Right ventricle myocardium superior (tissue), 1 donor: Measurements from ENCODE around the gene NRN1. TPM values are rescaled to one million over a fixed set of nuclear protein-coding genes. Genes with fewer than 3 reads are reported as not detected.
A peak's percentile ranks its signal among the peaks of the same experiment; 100 is the strongest.
"Not testable (repeated sequence)": the region's sequence is repeated elsewhere in the genome, so short reads cannot be mapped to it uniquely, and the experiment has no call there.

Experiments
- ATAC-seq: fragments of 200-7000 bp; cut with Tn5 transposase; one replicate; pipeline ENCODE4 v1.9.1; 2020; ENCODE audit warnings: mild to moderate bottlenecking; ENCODE audit not compliant: poor library complexity
- DNase-seq: peaks from one replicate; pipeline ENCODE4 v3.0.0-alpha.2; 2020
- intact Hi-C: fragments of 100-400 bp; cut with DNase I; formaldehyde crosslinking; loops from one replicate; pipeline ENCODE4 v1.11.2; 2022
- total RNA-seq: library from RNA; stranded (reverse); fragmentation: NEBNext Ultra II Directional; extraction: Animal tissue kit (Norgen Biotek cat#: 25700); gene quantifications from one replicate; pipeline ENCODE4 v1.2.1, GENCODE V29; 2021
- donor health status: DM: no; HTN: yes; CAD: no; lungs with severe emphysema.

The NRN1 gene
- total RNA-seq, 1 donor from 2014 or later: 12.6 TPM

DNA sequence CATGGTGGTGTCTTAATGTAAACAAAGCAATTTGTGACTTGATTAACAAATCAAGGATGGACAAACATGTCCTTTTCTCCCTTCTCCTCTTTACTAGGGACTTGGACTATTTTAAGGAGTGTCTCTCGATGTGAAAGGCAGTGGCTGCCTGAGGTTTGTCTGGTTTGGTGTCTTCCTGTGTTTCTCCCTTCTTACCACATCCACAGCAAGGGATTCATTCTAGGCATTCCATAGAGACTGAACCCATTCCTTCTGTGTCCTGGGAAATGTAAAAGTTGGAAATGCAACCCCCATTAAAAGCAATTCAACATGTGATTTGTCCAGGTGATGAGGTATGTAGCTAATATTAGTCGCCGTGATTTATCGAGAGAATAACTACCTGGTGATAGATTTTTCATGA lies 15.9 kb downstream of the NRN1 start:
- ATAC-seq (no peak), DNase-seq (no peak)
- intact Hi-C loops: no loop called here

DNA sequence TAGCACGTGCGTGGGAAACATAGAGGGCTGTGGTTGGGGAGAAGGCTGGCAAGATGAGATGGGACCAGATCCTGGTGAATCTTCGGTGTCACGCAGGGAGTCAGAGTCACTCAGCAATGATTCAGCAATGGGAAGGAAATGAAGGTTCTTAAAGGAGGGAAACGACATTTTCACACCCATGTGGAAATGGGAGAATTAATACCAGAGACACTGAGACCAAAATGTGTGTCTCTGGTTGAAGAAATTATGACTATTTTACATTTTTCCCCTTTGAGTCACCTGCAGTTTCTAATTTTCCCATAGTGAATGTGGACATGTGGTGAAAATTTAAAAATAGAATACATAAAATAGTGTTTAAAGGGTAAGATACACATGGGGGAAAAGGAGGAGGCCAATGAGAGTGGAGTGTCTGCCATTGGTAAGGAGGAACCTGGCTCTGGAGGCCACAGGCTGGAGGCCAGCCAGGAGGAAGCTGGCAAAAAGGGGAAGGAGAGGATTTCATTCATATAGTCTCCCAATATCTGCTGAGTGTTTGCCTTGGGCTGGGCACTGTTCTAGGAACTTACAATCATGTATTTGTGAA lies 17.5 kb downstream of the NRN1 start:
- intact Hi-C loops: no loop called here
- DNase-seq: peak; percentile 72
- peak; percentile 75 for ATAC-seq

DNA sequence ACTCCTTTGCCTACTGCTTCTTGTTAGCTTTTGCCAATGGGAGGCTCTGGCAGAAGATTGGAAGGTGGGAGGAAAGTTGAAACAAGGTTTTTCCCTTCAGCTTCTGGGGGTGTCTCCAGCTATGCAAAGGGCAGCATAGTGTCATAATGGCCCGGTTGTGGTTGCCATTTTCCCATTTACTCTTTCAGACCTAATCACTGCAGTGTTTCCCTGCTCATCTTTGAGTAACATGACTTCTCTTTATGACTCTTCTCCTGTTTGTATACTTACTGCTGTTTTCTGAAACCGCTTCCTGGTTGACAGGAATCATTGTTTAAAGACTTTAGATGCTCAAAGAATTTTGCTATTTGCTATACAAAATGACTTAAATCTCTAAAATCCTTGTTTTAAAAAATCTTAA lies 19.9 kb downstream of the NRN1 start:
- intact Hi-C loops: no loop called here
- no peak for DNase-seq
- no peak for ATAC-seq

DNA sequence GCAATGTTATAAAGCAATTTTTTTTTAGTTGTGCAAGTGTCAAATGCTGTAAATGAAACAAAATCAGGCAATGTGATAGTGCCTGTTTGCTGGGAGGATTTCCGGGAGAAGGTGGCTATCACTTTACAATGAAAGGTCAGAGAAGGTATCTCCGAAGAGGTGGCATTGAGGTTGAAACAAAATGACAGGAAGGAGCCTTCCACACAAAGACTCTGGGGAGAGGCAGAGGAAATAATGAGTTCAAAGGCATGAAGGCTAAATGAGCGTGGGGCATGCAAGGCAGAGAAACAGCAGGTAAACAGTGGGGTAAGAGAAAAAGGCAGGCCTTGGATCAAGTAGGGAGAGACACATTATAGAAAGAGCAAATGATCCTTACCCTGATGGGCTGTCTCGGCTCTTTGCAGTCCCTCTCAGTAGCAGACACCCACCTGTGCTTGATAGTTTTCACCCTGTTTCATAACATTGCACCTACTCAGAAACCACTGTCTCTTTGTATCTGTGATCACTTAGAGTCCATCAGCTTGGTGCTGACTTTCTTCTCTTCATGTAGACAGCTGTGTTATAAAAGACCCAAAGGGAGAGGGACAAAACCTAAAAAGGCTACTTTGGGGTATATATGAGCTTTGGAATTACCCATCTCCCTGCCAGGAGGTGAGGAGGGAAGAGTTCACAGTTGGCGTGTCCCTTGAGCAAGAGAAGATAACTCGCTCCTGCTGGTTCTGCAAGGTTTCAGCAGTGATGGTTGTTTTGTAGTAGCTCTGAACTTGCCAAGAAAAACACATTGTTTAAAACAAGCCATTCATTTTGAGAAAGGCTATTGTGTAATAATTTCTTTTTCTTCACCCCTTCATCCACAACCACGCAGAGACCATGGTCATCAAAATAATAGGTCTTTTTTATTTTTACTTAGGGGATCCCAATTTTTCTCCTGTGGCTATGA lies 22.3 kb downstream of the NRN1 start:
- no peak for DNase-seq
- no peak for ATAC-seq
- intact Hi-C loops: no loop called here

DNA sequence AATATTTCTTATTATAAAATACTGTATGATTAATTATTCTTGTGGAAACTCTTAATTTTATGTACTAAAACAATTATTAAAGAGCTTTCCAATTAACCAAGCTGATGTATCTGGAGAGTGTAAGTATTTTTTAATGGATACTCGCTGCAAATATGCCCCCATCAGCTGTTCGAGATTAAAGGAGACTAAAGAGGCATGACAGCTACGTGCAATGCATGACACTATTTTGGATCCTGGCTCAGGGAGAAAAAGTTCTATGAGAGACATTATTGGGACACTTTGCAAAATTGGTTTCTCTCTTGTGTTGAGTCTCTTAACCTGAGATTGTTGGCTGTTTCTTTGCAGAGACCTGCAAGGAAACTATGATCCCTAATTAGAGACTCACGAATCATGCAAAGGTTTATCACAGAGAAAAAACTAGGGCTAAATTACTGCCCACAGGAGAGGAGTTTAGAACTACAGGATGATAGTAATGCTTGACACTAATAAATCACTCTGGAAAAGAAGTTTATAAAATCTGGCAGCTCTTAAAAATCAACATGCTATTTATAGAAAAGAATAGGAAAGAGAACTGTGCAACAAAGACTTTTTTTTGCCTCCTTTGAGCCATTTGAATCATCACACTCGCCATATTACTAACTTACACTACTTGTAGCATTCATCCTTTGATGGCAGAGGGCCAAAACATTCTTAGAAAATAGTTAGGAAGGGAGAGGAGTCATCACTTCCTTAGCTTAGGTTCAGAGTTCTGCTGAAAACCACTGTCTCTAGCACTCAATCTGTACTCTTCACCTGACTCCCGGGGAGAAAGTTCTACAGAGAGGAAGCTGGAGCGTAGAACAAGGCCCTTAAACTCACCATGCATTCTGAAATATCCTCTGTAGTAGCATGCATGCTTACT lies 25.3 kb downstream of the NRN1 start:
- no peak for ATAC-seq
- intact Hi-C loops: no loop called here
- DNase-seq: no peak

DNA sequence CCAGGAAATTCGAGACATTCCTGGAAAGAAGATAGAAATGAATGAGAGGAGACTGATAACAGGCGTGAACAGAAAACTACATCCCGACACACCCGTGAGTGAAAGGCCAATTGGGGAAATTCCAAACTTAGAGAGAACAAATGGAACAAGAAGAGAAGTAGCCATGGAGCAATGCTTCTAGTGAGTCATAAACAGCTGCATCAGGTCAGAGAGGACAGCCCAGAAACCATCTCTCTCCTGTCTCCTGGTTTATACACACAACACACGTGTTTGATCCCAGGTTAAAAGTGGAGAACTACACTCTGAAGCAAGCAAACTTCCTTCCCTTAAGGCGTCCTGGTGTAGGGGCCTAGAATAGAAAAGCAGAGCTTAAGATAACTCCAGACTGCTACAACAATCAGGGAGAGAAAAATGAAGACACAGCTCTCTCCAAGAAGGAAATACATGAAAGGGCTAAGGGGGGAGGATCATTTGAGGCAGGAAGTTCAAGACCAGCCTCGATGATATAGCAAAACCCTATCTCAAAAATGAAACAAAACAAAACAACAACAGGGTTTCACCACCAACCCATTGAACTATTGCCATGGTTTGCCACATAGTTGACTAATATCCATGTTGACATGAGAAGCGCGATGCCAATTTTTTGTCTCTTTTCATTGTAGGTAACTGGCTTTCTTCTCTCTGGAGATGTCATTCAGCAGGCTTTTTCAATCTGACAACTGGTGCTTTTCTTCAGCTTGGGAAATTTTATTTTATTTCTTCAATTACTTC lies 26.9 kb downstream of the NRN1 start:
- DNase-seq: no peak
- intact Hi-C loops: no loop called here
- peak; percentile 49 for ATAC-seq

DNA sequence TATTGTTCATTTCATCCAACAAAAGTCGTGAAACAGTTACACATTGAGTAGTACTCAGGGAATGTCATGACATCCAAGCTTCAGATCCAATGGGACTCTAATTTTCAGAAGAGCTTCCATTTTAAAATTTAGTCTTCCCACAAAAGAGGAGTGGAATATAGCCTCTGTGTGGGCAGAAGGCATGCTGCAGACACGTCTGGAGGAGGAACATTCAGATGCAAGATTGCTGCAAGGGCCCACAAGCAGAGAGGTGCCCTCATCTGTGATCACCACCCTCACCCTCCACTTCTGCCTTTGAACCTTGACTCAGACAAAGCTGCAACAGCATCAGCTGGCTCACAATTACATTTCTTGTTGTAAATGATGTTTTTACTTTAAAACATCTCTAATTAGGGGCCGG lies 29.9 kb downstream of the NRN1 start:
- DNase-seq (no peak), ATAC-seq (no peak)
- intact Hi-C loops: no loop called here

DNA sequence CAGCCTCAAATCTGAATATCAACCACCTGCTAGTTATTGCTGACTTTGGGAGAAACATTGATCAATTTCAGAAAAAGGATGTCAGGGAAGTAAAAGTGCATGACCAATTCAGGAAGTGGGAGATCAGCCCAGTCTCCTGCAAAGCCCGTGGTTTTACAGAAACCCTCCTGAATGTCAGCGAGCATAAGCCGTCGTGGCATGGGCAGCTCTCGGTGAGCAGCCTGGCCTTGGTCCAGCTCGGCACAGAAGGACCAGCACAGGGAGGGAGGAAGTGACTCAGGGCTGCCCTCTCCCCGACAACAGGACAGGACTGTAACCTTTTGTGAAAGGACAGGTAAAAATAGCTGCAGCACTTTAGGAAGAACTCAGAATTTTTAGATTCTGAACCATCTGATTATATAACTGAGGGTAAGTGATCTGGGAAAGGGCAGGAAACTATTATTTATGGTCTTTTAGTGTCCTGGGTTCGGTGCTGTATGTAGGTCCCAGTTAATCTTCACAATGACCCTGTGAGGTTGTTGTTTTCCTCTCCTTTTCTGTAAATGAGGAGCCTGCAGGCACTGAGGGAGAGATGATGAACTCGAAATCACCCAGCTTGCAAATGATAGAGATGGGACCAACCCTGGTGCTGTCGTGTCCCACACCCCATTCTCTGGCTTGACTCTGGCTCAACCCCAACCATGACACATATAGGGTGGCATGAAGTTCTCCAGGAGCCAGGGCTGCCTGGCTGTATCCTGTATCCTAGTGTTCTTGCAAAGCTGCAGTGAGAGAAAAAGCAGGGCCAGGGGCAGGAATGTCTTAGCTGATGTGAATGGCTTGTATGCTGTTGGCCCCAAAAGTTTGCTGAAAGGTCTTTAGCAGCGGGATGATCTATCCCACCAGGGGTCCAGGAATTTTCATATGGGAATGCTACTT lies 37.6 kb downstream of the NRN1 start:
- DNase-seq (peak; percentile 80), ATAC-seq (peak; percentile 93)
- intact Hi-C loops: no loop called here

DNA sequence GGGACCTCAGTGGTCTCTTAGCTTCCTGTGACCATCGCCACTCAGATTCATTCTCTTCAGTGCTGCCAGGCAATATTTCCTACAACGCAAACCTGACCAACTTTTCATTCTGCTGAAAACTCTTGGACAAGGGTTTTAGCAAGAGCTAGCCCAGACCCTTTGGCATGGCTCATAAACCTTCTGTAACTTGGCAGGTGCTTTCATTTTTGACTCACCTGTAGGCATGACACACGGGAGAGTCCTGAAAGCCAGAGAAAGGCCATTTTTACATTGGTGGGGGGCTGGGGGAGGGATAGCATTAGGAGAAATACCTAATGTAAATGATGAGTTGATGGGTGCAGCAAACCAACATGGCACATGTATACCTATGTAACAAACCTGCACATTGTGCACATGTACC lies 38.7 kb downstream of the NRN1 start:
- DNase-seq, intact Hi-C loops, ATAC-seq: not testable (repeated sequence)

DNA sequence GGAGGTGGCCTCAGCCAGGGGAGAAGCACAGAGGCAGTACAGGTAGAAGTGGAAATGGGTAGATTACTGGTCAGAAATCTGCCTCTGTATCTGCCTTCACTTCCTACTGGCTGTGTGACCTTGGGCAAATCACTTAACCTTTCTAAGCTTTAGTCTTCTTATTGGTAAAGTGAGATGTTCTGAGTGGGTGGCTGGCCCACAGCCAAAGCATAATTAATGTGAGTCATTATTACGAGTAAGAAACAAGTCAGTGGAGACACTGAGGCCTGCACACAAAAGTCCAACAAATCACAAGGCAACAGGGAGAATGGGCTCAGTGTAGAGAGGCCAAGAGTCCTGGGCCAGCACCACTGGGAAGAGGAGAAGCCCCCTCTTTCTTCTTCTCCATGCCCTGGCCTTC lies 39.1 kb downstream of the NRN1 start:
- DNase-seq (no peak), ATAC-seq (no peak)
- intact Hi-C loops: no loop called here

DNA sequence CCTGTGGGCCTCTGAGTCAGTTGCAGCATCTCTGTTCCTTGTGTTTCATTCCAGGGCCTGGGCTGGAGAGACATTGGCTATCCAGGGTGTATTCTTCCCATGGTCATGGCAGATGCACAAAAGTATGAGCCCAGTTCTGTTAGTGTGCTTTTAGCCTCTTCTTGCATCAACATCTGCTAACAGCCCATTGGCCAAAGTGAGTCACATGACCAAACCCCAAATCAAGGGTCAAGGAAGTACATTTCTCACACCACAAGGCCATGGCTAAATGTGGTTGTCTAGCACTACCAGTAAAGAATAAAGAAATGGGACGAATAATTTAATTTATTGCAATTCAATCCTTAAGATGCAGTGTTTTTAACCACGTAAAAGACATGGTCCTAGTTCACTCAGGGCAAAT lies 43.9 kb downstream of the NRN1 start:
- no peak for ATAC-seq
- intact Hi-C loops: no loop called here

DNA sequence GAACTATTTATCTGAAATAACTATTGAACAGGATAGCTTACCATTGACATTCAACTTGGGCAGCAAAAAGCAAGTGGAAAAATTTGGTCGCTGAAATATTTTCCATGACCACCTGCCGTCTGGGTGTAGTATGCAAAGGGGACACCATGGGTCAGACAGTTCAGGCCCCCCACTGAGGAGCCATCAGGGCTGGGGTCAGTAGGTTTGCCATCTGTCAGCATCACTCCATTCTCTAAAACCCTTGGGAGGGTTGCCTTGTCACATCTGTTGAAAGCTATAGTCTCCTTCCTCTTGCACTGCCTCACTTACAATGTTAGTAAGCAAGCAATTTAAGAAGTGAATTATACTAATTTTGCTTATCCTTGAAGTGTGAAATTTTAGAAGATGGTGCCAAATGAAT lies 44.9 kb downstream of the NRN1 start:
- intact Hi-C loops: no loop called here
- DNase-seq (no peak), ATAC-seq (no peak)

More for the DNA sequence above, 43.9 kb downstream of the NRN1 start:
- DNase-seq: no peak

DNA sequence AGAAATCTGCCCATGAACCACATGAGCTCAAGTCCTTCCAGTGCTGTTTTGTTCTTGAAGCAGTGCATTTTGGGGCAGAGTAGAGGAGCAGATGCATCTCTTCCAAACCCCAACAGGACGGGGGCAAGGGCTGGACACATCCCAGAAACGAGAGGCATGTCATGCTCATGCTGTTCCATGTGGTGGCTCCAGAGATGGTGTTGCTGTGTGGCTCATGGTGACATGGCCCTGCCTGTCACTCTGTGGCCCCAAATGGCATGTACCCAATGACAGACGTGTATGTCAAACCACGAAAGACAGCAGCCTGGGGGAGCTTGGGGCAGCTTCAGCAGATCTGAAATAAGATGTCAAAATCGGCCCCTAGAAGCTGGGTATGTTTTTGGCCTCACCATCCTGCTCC lies 46.3 kb downstream of the NRN1 start:
- intact Hi-C loops: no loop called here
- DNase-seq (no peak), ATAC-seq (no peak)

DNA sequence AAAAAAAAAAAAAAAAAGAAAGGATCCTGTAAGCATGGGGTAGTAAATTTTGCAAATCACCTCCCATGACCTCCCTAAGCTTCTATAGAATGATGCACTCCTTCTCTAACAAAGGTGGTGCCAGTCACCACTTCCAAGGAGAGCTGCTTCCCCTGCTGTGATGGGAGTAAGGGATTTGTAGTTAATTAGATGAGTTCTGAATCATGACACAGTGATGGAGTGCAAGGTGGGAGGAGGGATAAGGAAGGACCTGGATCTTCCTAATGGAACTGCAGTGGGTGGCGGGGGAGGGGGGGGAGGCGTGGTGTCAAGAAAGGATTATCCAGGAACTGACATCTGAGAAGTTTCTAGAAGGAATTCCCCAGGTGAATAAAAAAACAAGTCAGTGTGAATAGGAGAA lies 47.8 kb downstream of the NRN1 start:
- ATAC-seq: no peak
- intact Hi-C loops: no loop called here
- DNase-seq: no peak

DNA sequence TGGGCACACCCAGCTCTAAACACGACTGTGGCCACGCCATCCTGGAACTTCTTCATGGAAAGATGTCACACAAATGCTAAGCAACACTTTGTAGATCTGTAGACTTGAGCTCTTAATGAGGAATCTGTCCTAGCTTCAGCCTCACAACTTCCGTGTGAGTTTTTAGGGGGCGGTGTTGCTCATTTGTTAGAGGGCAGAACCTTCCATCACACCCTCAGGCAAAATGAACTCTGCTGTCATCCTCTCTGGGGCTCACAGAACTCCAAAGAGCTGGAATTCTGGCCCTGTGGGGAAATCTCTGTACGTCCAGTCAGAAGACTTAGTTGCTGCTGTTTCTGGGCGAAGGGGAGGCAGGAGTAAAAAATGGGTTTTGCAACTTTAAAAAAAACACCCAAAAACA lies 49.8 kb downstream of the NRN1 start:
- intact Hi-C loops: no loop called here
- ATAC-seq (no peak), DNase-seq (no peak)

DNA sequence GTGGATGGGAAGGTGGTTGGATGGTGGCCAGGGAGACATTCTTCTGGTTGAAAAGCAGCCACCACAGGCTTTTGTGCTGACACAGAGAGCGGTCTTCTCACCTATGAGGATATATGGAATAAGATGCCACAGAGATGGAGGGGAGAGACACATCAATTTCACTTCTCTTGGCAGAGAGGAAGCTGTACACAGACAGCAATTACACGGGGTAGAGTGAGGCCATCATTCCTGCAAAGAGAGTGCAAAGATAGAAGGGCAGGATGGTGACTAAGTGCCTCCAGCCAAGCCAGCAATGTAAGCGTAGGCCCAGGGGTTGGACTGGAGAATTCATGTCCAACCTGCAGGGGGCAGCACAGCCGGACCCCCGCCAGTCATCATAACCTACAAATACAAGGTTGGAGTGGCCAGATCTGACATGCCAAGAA lies 56.4 kb downstream of the NRN1 start:
- ATAC-seq: no peak
- intact Hi-C loops: no loop called here
- no peak for DNase-seq
